Common myeloid progenitor, CD34-positive (primary cell): ENCODE data around the gene SLC47A1.
A peak's percentile ranks its signal among the peaks of the same experiment; 100 is the strongest.

Source experiments
- CTCF ChIA-PET: fragments of 350-600 bp; sonication (Branson Sonifier 250); formaldehyde crosslinking; loops from one replicate; lab custom pipeline; 2021; ENCODE audit warnings: antibody characterized with exemption; lab: Charles Lee
- POLR2A ChIA-PET: fragments of 350-600 bp; sonication (Branson Sonifier 250); formaldehyde crosslinking; loops from one replicate; lab custom pipeline; 2021; ENCODE audit warnings: antibody characterized with exemption; lab: Charles Lee
- DNase-seq, 3 donors: peaks; one replicate each; pipeline versions ENCODE4 v3.0.0 to v3.0.0-alpha.2; 2013
- H3K27ac ChIP-seq, 2 experiments: 1 replicate in 1 of 2; 2 replicates in 1 of 2; pipeline ENCODE4 v1.7.0; 2013; ENCODE audit warnings: inconsistent platforms in 2 of 2, low read length in 2 of 2, mild to moderate bottlenecking in 2 of 2, low read depth in 1 of 2, moderate library complexity in 1 of 2; ENCODE audit not compliant: severe bottlenecking in 2 of 2, insufficient read depth in 1 of 2, poor library complexity in 1 of 2
- H3K27me3 ChIP-seq, 5 experiments: replicated peaks in 2 of 5; 1 replicate in 3 of 5; 2 replicates in 2 of 5; pipeline versions ENCODE4 v1.6.1 to v1.7.0; 2013; ENCODE audit warnings: low read length in 4 of 5, mild to moderate bottlenecking in 2 of 5, moderate library complexity in 2 of 5, inconsistent platforms in 1 of 5; ENCODE audit not compliant: insufficient read depth in 5 of 5, control insufficient read depth in 4 of 5
- H3K36me3 ChIP-seq, 4 experiments: 1 replicate in 2 of 4; 2 replicates in 2 of 4; pipeline versions ENCODE4 v1.6.1 to v1.7.0; 2013; ENCODE audit warnings: low read length in 3 of 4, control low read depth in 1 of 4, mild to moderate bottlenecking in 1 of 4; ENCODE audit not compliant: control insufficient read depth in 4 of 4, insufficient read depth in 4 of 4
- H3K4me1 ChIP-seq, 4 experiments: 1 replicate in 3 of 4; 2 replicates in 1 of 4; pipeline versions ENCODE4 v1.6.1 to v1.7.1; 2013; ENCODE audit warnings: low read length in 3 of 4, mild to moderate bottlenecking in 3 of 4, control low read depth in 1 of 4, inconsistent platforms in 1 of 4, moderate library complexity in 1 of 4; ENCODE audit not compliant: control insufficient read depth in 4 of 4, insufficient read depth in 4 of 4; ENCODE audit errors: control extremely low read depth in 1 of 4
- H3K4me3 ChIP-seq, 7 experiments: 1 replicate in 4 of 7; 2 replicates in 3 of 7; pipeline versions ENCODE4 v1.5.1 to v1.7.0; 2013; ENCODE audit warnings: mild to moderate bottlenecking in 7 of 7, low read length in 6 of 7, moderate library complexity in 6 of 7, inconsistent platforms in 2 of 7, low read depth in 2 of 7, control low read depth in 1 of 7; ENCODE audit not compliant: insufficient read depth in 4 of 7, control insufficient read depth in 1 of 7; ENCODE audit errors: extremely low read depth in 1 of 7
- H3K9me3 ChIP-seq, 5 experiments: 1 replicate in 4 of 5; 2 replicates in 1 of 5; pipeline versions ENCODE4 v1.6.1 to v1.7.1; 2013; ENCODE audit warnings: low read length in 4 of 5, mild to moderate bottlenecking in 2 of 5, inconsistent platforms in 1 of 5, low read depth in 1 of 5, moderate library complexity in 1 of 5; ENCODE audit not compliant: control insufficient read depth in 4 of 5, insufficient read depth in 2 of 5; ENCODE audit errors: control extremely low read depth in 1 of 5
- WGBS: methylation state at CpG from one replicate; pipeline ENCODE4 v1.1.5; 2013; ENCODE audit not compliant: insufficient coverage; 5-methylcytosine and 5-hydroxymethylcytosine counted together

SLC47A1 gene

DNA sequence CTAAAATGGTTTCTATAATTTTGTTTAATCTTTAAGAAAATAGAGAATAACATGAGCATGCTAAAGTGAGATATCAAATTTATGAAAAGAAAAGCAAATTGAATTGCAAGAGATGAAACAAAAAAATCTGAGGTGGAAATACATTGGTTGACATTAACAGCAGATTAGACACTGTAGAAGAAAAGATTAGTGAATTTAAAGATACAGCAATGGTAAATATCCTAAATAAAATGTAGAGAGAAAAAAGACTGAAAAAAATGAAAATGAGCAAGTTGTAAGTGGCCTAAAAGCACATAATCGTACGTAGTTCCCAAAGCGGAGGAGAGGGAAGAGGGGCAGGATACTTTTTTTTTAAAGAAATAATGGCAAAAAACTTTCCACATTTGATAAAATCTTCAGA lies 84.4 kb downstream of the SLC47A1 start:
- ChIA-PET CTCF (no interaction called here), POLR2A (no interaction called here)
- Histone ChIP-seq H3K27me3 (no peaks in the 10 kb centered on the region), H3K27ac (no peak overlapping the region), H3K9me3 (peaks cover 4 to 40% (median 20%) of the 10 kb centered on the region in 5 experiments), H3K4me1 (no peaks in the 10 kb centered on the region), H3K36me3 (no peaks in the 10 kb centered on the region), H3K4me3 (no peak overlapping the region)
- DNase-seq: no peak
- no CpG with 5 or more reads among the region's 3 CpGs for WGBS

DNA sequence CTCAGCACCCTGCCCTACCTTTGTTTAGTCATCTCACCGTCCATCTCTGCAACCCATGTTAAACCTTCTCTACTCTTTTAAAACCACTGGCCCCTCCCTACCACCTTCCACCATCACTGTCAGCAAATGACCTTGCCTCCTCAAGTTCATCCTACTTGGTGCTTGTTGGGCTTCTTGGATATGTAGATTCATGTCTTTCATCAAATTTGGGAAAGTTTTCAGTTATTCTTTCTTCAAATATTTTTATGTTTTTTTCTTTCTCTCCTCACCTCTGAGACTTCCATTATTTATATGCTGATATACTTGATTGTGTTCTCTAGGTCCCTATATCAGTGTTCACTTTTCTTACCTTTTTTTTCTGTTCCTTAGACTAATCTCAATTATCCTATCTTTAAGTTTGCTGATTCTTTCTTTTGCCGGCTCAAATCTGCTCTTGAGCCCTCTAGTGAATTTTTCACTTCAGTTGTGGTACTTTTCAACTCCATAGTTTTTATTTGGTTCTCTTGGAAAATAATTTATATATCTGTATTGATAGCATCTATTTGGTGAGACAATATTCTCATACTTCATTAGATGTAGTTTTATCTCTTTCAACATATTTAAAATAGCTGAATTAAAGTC lies 86.2 kb downstream of the SLC47A1 start:
- peaks cover 4 to 40% (median 20%) of the 10 kb centered on the region in 5 experiments for H3K9me3 ChIP-seq
- H3K4me3 ChIP-seq: no peak overlapping the region
- no peaks in the 10 kb centered on the region for H3K4me1 ChIP-seq
- peak; percentile 8 to 33 (median 26) for DNase-seq
- no peaks in the 10 kb centered on the region for H3K27me3 ChIP-seq
- CTCF ChIA-PET: interaction anchor here (1.2 kb wide), 1 partner anchor 28 kb away, joined by 3 read pairs; no protein-coding TSS in a partner anchor
- WGBS: 100% methylated on average over 1 of the region's 2 CpGs
- POLR2A ChIA-PET: no interaction called here
- H3K36me3 ChIP-seq: no peaks in the 10 kb centered on the region
- H3K27ac ChIP-seq: no peak overlapping the region

DNA sequence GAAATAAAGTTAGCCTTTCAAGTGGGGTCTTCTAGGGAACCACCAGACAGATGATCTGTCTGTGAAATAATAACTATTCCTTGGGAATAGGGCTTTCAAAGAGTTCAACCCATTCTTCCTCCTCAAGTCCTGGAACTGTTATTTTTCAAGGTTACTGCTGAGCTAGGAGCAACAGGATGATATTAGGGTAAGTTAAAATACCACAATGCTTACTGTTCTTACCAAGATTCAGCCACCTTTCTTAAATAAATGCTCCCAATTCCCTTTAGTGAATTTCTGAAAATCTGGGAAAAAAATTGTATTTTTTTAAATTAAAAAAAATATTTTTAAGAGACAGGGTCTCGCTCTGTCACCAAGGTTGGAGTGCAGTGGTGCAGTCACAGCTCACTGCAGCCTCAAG lies 88.0 kb downstream of the SLC47A1 start:
- no peaks in the 10 kb centered on the region for H3K4me1 ChIP-seq
- no peak overlapping the region for H3K4me3 ChIP-seq
- H3K27me3 ChIP-seq: no peaks in the 10 kb centered on the region
- H3K9me3 ChIP-seq: peaks cover 4 to 40% (median 20%) of the 10 kb centered on the region in 5 experiments
- H3K36me3 ChIP-seq: no peaks in the 10 kb centered on the region
- no peak for DNase-seq
- WGBS: 100% methylated on average over 1 of the region's 1 CpG
- ChIA-PET POLR2A (no interaction called here), CTCF (no interaction called here)
- no peak overlapping the region for H3K27ac ChIP-seq

DNA sequence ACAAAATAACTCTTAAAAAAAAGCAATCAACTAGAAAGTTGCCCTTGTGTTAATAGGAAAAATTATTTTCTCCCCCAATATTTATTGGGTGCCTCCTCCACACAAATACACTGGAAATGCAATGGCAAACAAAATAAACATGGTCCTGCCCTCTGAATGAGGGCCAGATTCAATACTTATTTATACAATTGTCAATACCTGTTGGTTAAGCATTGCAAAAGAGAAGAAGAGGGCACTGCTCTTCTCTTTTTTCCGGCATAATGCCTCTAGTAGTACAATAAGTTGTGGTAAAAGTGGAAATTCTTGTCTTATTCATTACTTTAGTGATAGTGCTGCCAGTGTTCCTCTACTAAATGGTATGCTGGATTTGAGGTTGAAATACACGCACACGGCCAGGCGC lies 92.4 kb downstream of the SLC47A1 start:
- H3K36me3 ChIP-seq: no peaks in the 10 kb centered on the region
- peaks cover 0 to 3% (median 0%) of the 10 kb centered on the region in 5 experiments for H3K27me3 ChIP-seq
- no peak for DNase-seq
- POLR2A ChIA-PET: no interaction called here
- no peak overlapping the region for H3K4me3 ChIP-seq
- no peaks in the 10 kb centered on the region for H3K4me1 ChIP-seq
- H3K9me3 ChIP-seq: peaks cover 0 to 10% (median 3%) of the 10 kb centered on the region in 5 experiments
- 100% methylated on average over 3 of the region's 4 CpGs for WGBS
- H3K27ac ChIP-seq: no peak overlapping the region
- CTCF ChIA-PET: no interaction called here
